H9 (cell line): ENCODE results near the gene RHBDF1. TPM values are rescaled to one million over a fixed set of nuclear protein-coding genes. Genes with fewer than 3 reads are reported as not detected.

Experiments used
- DNase-seq: peaks from one replicate; pipeline ENCODE4 v3.0.0-alpha.2; 2017
- H2AFZ ChIP-seq: one replicate; pipeline ENCODE4 v1.6.1; 2013; ENCODE audit warnings: mild to moderate bottlenecking, low read length, control low read depth, moderate library complexity
- H2AK5ac ChIP-seq: 2 replicates; pipeline ENCODE4 v1.6.1; 2013; ENCODE audit warnings: low read length, control low read depth, mixed read lengths; ENCODE audit not compliant: insufficient read length
- H2BK120ac ChIP-seq: one replicate; pipeline ENCODE4 v1.6.1; 2013; ENCODE audit warnings: low read depth, mild to moderate bottlenecking, low read length, control low read depth, inconsistent platforms; ENCODE audit not compliant: poor library complexity, severe bottlenecking
- H2BK12ac ChIP-seq: 2 replicates; pipeline ENCODE4 v1.6.1; 2013; ENCODE audit warnings: low read length, control low read depth, mixed read lengths, low read depth; ENCODE audit not compliant: insufficient read length
- H2BK15ac ChIP-seq: 2 replicates; pipeline ENCODE4 v1.6.1; 2013; ENCODE audit warnings: low read depth, low read length, control low read depth
- H2BK20ac ChIP-seq: one replicate; pipeline ENCODE4 v1.6.1; 2013; ENCODE audit warnings: low read depth, mild to moderate bottlenecking, low read length, control low read depth, inconsistent platforms; ENCODE audit not compliant: poor library complexity, severe bottlenecking
- H2BK5ac ChIP-seq: 2 replicates; pipeline ENCODE4 v1.6.1; 2013; ENCODE audit warnings: low read length, control low read depth, mixed read lengths; ENCODE audit not compliant: insufficient read length
- H3K14ac ChIP-seq: 2 replicates; pipeline ENCODE4 v1.6.1; 2013; ENCODE audit warnings: low read length, control low read depth; ENCODE audit not compliant: insufficient read depth
- H3K18ac ChIP-seq: 2 replicates; pipeline ENCODE4 v1.6.1; 2013; ENCODE audit warnings: low read depth, mild to moderate bottlenecking, mixed read lengths, low read length, control low read depth; ENCODE audit not compliant: insufficient read length
- H3K23ac ChIP-seq: 2 replicates; pipeline ENCODE4 v1.6.1; 2013; ENCODE audit warnings: low read length, control low read depth, mixed read lengths, low read depth; ENCODE audit not compliant: insufficient read length
- H3K23me2 ChIP-seq: 2 replicates; pipeline ENCODE4 v1.6.1; 2013; ENCODE audit warnings: low read depth, mild to moderate bottlenecking, mixed read lengths, low read length, control low read depth; ENCODE audit not compliant: insufficient read length, poor library complexity, severe bottlenecking
- H3K27ac ChIP-seq: 2 replicates; pipeline ENCODE4 v1.5.1; 2013; ENCODE audit warnings: low read length, control low read depth, mixed read lengths, low read depth; ENCODE audit not compliant: insufficient read length
- H3K27me3 ChIP-seq: 2 replicates; pipeline ENCODE4 v1.6.1; 2013; ENCODE audit warnings: low read length, control low read depth, inconsistent platforms; ENCODE audit not compliant: insufficient read depth
- H3K4ac ChIP-seq: 2 replicates; pipeline ENCODE4 v1.6.1; 2013; ENCODE audit warnings: low read depth, mild to moderate bottlenecking, control low read depth, inconsistent platforms, low read length, moderate library complexity
- H3K4me1 ChIP-seq: 2 replicates; pipeline ENCODE4 v1.6.1; 2013; ENCODE audit warnings: low read length, control low read depth, inconsistent platforms; ENCODE audit not compliant: insufficient read depth
- H3K4me2 ChIP-seq: 2 replicates; pipeline ENCODE4 v1.6.1; 2013; ENCODE audit warnings: low read length, control low read depth, mixed read lengths; ENCODE audit not compliant: insufficient read length, insufficient read depth
- H3K56ac ChIP-seq: 2 replicates; pipeline ENCODE4 v1.6.1; 2013; ENCODE audit warnings: low read depth, mild to moderate bottlenecking, mixed read lengths, low read length, control low read depth; ENCODE audit not compliant: insufficient read length
- H3K79me1 ChIP-seq: 2 replicates; pipeline ENCODE4 v1.6.1; 2013; ENCODE audit warnings: low read depth, mild to moderate bottlenecking, moderate library complexity, low read length, control low read depth, inconsistent platforms; ENCODE audit not compliant: insufficient read depth, poor library complexity, severe bottlenecking
- H3K79me2 ChIP-seq: 2 replicates; pipeline ENCODE4 v1.6.1; 2013; ENCODE audit warnings: low read length, control low read depth, inconsistent platforms; ENCODE audit not compliant: insufficient read depth
- H3K9ac ChIP-seq: 2 replicates; pipeline ENCODE4 v1.6.1; 2013; ENCODE audit warnings: low read length, control low read depth, mixed read lengths; ENCODE audit not compliant: insufficient read length; ENCODE audit errors: extremely low read depth
- H3K9me3 ChIP-seq: one replicate; pipeline ENCODE4 v1.6.1; 2013; ENCODE audit warnings: low read depth, low read length, inconsistent platforms; ENCODE audit not compliant: control insufficient read depth
- H3T11ph ChIP-seq: one replicate; pipeline ENCODE4 v1.6.1; 2013; ENCODE audit warnings: mild to moderate bottlenecking, low read length, control low read depth, inconsistent platforms
- H4K20me1 ChIP-seq: one replicate; pipeline ENCODE4 v1.6.1; 2013; ENCODE audit not compliant: control insufficient read depth, insufficient read length, insufficient read depth
- H4K5ac ChIP-seq: 2 replicates; pipeline ENCODE4 v1.6.1; 2013; ENCODE audit warnings: low read depth, mild to moderate bottlenecking, mixed read lengths, low read length, control low read depth; ENCODE audit not compliant: insufficient read length
- H4K8ac ChIP-seq: replicated peaks from 2 replicates; pipeline ENCODE4 v1.6.1; 2013; ENCODE audit warnings: low read length, control low read depth, mixed read lengths, low read depth; ENCODE audit not compliant: insufficient read length
- H4K91ac ChIP-seq: 2 replicates; pipeline ENCODE4 v1.6.1; 2013; ENCODE audit warnings: low read depth, mild to moderate bottlenecking, moderate library complexity, mixed read lengths, low read length, control low read depth; ENCODE audit not compliant: insufficient read length
- H3K27ac Mint-ChIP-seq, 3 experiments: 2 replicates in 2 of 3; 3 replicates in 1 of 3; pipeline ENCODE4 v1.8.0; 2020 to 2021; ENCODE audit warnings: mixed read lengths in 3 of 3, mild to moderate bottlenecking in 1 of 3, moderate library complexity in 1 of 3
- H3K27me3 Mint-ChIP-seq: 2 replicates; pipeline ENCODE4 v1.8.0; 2021; ENCODE audit warnings: low read depth, mild to moderate bottlenecking, moderate library complexity, mixed read lengths
- H3K36me3 Mint-ChIP-seq, 3 experiments: 2 replicates in 2 of 3; 3 replicates in 1 of 3; pipeline ENCODE4 v1.8.0; 2020 to 2021; ENCODE audit warnings: low read depth in 3 of 3, mixed read lengths in 3 of 3; ENCODE audit not compliant: insufficient read depth in 1 of 3
- H3K4me1 Mint-ChIP-seq, 2 experiments: 2 replicates each; pipeline ENCODE4 v1.8.0; 2020; ENCODE audit warnings: mixed read lengths in 2 of 2
- H3K4me3 Mint-ChIP-seq, 2 experiments: 2 replicates in 1 of 2; 3 replicates in 1 of 2; pipeline ENCODE4 v1.8.0; 2020 to 2021; ENCODE audit warnings: mild to moderate bottlenecking in 2 of 2, mixed read lengths in 2 of 2, moderate library complexity in 1 of 2
- H3K9me3 Mint-ChIP-seq, 2 experiments: 2 replicates in 1 of 2; 3 replicates in 1 of 2; pipeline ENCODE4 v1.8.0; 2020; ENCODE audit warnings: mild to moderate bottlenecking in 2 of 2, mixed read lengths in 2 of 2, moderate library complexity in 1 of 2
- CTCF ChIP-seq: fragments of 200-600 bp; sonication (generic); conservative IDR thresholded peaks from 3 replicates; pipeline ENCODE4 v1.8.0; 2021; ENCODE audit warnings: antibody characterized with exemption, mild to moderate bottlenecking
- whole genome bisulfite sequencing: extraction: QIAGEN DNeasy Blood & Tissue Kit; methylation state at CpG from one replicate; pipeline ENCODE4 v1.1.7; 2013; ENCODE audit warnings: missing lambda C conversion rate, low lambda C conversion rate, mixed read lengths; ENCODE audit not compliant: insufficient read length; ENCODE audit errors: extremely low coverage; 5-methylcytosine and 5-hydroxymethylcytosine counted together
- total RNA-seq: library from RNA; stranded (reverse); gene quantifications from 2 replicates; pipeline ENCODE4 v1.2.1, GENCODE V29; 2021

The RHBDF1 gene
- total RNA-seq, 1 experiment from 2014 or later = 34.6 TPM

- TF ChIP-seq CTCF = no peak
- no peak overlapping the region for H2BK5ac ChIP-seq
- WGBS = no CpG with 5 or more reads among the region's 15 CpGs
- no peak overlapping the region for H4K5ac ChIP-seq
- H4K91ac ChIP-seq = no peak overlapping the region
- no peak overlapping the region for H2BK20ac ChIP-seq
- no peak overlapping the region for H2BK120ac ChIP-seq
- H3K23me2 ChIP-seq = no peaks in the 10 kb centered on the region
- H2BK12ac ChIP-seq = no peak overlapping the region
- no peak overlapping the region for H3K9ac ChIP-seq
- H3K27ac ChIP-seq = no peak overlapping the region
- no peak for DNase-seq
- Mint-ChIP-seq H3K4me3 (peak overlapping the region; percentile 69 to 100), H3K9me3 (peaks cover 3 to 8% of the 10 kb centered on the region in 2 experiments; a peak in 3 of 5 replicates), H3K36me3 (peaks cover 44 to 74% (median 60%) of the 10 kb centered on the region in 3 experiments), H3K4me1 (peaks cover 12 to 19% of the 10 kb centered on the region in 2 experiments), H3K27ac (no peak overlapping the region; a peak in 1 of 7 replicates), H3K27me3 (no peaks in the 10 kb centered on the region)
- no peak overlapping the region for H3K56ac ChIP-seq
- no peak overlapping the region for H2AK5ac ChIP-seq
- H3T11ph ChIP-seq = no peak overlapping the region
- no peak overlapping the region for H2AFZ ChIP-seq
- H4K20me1 ChIP-seq = no peaks in the 10 kb centered on the region
- no peaks in the 10 kb centered on the region for H3K27me3 ChIP-seq
- H3K79me2 ChIP-seq = peaks cover 2% of the 10 kb centered on the region; the same call in 1 of the 2 replicates
- no peak overlapping the region for H3K4ac ChIP-seq
- H4K8ac ChIP-seq = no peak overlapping the region
- H3K9me3 ChIP-seq = no peaks in the 10 kb centered on the region
- no peak overlapping the region for H3K18ac ChIP-seq
- H3K4me1 ChIP-seq = no peaks in the 10 kb centered on the region
- no peak overlapping the region for H3K23ac ChIP-seq
- peaks cover 2% of the 10 kb centered on the region for H3K79me1 ChIP-seq
- H3K4me2 ChIP-seq = no peak overlapping the region
- no peak overlapping the region for H2BK15ac ChIP-seq
- no peak overlapping the region for H3K14ac ChIP-seq
Measured at GRCh38 chr16:50769-51591, 21.5 kb downstream of the RHBDF1 start.
